ENCODE measurements around the gene VWF. TPM values are rescaled to one million over a fixed set of nuclear protein-coding genes. Genes with fewer than 3 reads are reported as not detected.
A peak's percentile ranks its signal among the peaks of the same experiment; 100 is the strongest.

VWF gene
- total RNA-seq, 1 donor: 0.72 TPM

DNA sequence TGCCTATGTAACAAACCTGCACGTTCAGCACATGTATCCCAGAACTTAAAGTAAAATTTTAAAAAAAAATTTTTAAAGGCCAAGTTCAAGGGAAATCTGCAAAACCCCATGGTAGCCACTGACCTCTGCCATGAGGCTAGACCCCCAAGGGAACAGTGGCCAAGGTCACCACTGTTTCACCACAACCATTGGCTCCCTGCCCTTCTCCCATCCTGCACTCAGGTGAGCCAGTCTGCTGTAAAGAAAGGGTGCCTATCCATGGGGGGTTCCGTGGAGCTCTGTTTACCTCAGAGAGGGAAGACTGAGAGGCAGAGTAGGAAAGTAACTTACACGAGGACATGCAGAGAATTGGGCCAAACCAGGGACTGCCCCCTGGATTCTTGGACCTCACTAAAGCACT is 38.6 kb downstream of the VWF start:
- peaks cover 24% of the 10 kb centered on the region for H3K4me1 ChIP-seq (ENCODE audit: insufficient read depth, low read length)
- peak; percentile 29 for DNase-seq (ENCODE audit: insufficient read length, low spot score, missing footprints)
- no peak overlapping the region for H3K4me2 ChIP-seq (ENCODE audit: insufficient read depth, low read length)
- no peak overlapping the region for H2AFZ ChIP-seq (ENCODE audit: low read length)
- no peaks in the 10 kb centered on the region for H3K36me3 ChIP-seq (ENCODE audit: insufficient read depth, low read length)
- H3K9me3 ChIP-seq (ENCODE audit: low read depth, low read length): no peaks in the 10 kb centered on the region
- no peak overlapping the region for H3K4me3 ChIP-seq (ENCODE audit: insufficient read depth, low read length)
- H3K27ac ChIP-seq (ENCODE audit: low read depth, low read length): no peak overlapping the region
- H3K27me3 ChIP-seq (ENCODE audit: insufficient read depth, low read length): no peaks in the 10 kb centered on the region
- H3K79me2 ChIP-seq (ENCODE audit: insufficient read depth, low read length): no peaks in the 10 kb centered on the region
- TF ChIP-seq, protein P1, sequence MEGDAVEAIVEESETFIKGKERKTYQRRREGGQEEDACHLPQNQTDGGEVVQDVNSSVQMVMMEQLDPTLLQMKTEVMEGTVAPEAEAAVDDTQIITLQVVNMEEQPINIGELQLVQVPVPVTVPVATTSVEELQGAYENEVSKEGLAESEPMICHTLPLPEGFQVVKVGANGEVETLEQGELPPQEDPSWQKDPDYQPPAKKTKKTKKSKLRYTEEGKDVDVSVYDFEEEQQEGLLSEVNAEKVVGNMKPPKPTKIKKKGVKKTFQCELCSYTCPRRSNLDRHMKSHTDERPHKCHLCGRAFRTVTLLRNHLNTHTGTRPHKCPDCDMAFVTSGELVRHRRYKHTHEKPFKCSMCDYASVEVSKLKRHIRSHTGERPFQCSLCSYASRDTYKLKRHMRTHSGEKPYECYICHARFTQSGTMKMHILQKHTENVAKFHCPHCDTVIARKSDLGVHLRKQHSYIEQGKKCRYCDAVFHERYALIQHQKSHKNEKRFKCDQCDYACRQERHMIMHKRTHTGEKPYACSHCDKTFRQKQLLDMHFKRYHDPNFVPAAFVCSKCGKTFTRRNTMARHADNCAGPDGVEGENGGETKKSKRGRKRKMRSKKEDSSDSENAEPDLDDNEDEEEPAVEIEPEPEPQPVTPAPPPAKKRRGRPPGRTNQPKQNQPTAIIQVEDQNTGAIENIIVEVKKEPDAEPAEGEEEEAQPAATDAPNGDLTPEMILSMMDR (IDR thresholded peaks at IDR 0.05; ENCODE audit: extremely low read depth, low read depth, low read length): no peak
- H4K20me1 ChIP-seq (ENCODE audit: insufficient read depth, low read length): no peaks in the 10 kb centered on the region

DNA sequence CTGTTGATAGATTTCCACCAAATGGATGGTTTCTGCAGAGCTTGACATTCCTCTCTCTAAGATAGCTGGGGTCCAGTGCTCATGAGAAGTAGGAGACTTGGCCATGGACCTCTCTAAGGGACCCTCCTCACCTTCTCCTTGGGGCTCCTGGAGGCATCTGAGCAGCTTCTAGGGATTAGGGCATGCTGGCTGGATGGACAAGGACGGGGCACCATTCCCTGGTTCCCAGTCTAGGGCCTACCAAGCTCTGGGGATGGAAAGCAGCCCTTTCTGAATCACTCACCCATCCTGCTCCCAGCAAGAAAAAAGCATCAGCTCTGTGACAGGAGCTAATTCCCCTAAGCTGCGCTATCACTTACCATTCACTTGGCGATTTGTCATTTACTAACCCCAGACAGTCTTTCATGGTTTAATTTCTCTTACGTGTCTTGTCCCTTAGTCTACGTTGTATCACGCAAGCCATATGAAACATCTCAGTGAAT is 39.5 kb downstream of the VWF start:
- H2AFZ ChIP-seq (ENCODE audit: low read length): no peak overlapping the region
- H3K79me2 ChIP-seq (ENCODE audit: insufficient read depth, low read length): no peaks in the 10 kb centered on the region
- H4K20me1 ChIP-seq (ENCODE audit: insufficient read depth, low read length): no peaks in the 10 kb centered on the region
- no peak overlapping the region for H3K4me3 ChIP-seq (ENCODE audit: insufficient read depth, low read length)
- peaks cover 24% of the 10 kb centered on the region for H3K4me1 ChIP-seq (ENCODE audit: insufficient read depth, low read length)
- H3K27ac ChIP-seq (ENCODE audit: low read depth, low read length): no peak overlapping the region
- no peaks in the 10 kb centered on the region for H3K36me3 ChIP-seq (ENCODE audit: insufficient read depth, low read length)
- H3K27me3 ChIP-seq (ENCODE audit: insufficient read depth, low read length): no peaks in the 10 kb centered on the region
- H3K9me3 ChIP-seq (ENCODE audit: low read depth, low read length): no peaks in the 10 kb centered on the region
- H3K4me2 ChIP-seq (ENCODE audit: insufficient read depth, low read length): no peak overlapping the region
- TF ChIP-seq, protein P1 (IDR thresholded peaks at IDR 0.05; ENCODE audit: extremely low read depth, low read depth, low read length): no peak
- peak; percentile 82 for DNase-seq (ENCODE audit: insufficient read length, low spot score, missing footprints)

DNA sequence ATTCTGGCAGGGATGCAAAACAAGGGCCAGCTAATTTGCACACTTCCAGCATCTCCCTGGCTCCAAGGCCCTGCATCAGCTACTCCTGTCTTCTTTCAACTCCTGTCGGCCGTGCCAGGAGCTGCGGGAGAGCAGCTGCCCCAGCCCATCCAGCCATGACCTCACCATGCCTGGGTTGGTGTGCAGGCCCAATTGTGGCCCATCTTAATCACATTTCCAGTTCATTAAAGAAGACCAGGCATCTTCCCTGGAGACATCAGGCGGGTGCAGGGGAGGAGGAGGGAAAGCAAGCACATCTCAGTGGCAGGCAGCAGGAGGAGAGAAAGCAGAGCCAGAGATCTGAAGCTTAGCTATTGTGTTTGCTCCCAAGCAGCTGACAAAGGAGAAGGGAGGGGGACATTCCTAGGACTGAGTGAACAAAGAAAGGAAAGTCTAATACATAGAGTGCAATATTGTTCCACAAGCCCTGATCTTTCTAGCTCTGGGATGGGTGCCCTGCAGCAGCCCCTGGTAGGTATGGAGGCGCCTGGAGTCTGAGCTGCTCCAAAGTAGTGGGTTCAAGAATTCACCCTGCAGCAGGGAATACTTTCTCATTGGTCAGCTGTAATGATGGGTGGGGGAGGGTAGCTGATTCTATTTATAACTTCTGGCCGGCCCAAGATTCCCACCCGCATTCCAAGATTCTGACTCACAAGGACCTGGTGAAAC is 40.1 kb downstream of the VWF start:
- no peaks in the 10 kb centered on the region for H3K9me3 ChIP-seq (ENCODE audit: low read depth, low read length)
- H4K20me1 ChIP-seq (ENCODE audit: insufficient read depth, low read length): no peaks in the 10 kb centered on the region
- no peaks in the 10 kb centered on the region for H3K79me2 ChIP-seq (ENCODE audit: insufficient read depth, low read length)
- H3K4me1 ChIP-seq (ENCODE audit: insufficient read depth, low read length): peaks cover 21% of the 10 kb centered on the region
- H3K4me3 ChIP-seq (ENCODE audit: insufficient read depth, low read length): no peak overlapping the region
- no peak overlapping the region for H3K4me2 ChIP-seq (ENCODE audit: insufficient read depth, low read length)
- no peaks in the 10 kb centered on the region for H3K27me3 ChIP-seq (ENCODE audit: insufficient read depth, low read length)
- TF ChIP-seq, protein P1 (IDR thresholded peaks at IDR 0.05; ENCODE audit: extremely low read depth, low read depth, low read length): no peak
- peak; percentile 76 for DNase-seq (ENCODE audit: insufficient read length, low spot score, missing footprints)
- no peak overlapping the region for H3K27ac ChIP-seq (ENCODE audit: low read depth, low read length)
- H2AFZ ChIP-seq (ENCODE audit: low read length): no peak overlapping the region
- no peaks in the 10 kb centered on the region for H3K36me3 ChIP-seq (ENCODE audit: insufficient read depth, low read length)

DNA sequence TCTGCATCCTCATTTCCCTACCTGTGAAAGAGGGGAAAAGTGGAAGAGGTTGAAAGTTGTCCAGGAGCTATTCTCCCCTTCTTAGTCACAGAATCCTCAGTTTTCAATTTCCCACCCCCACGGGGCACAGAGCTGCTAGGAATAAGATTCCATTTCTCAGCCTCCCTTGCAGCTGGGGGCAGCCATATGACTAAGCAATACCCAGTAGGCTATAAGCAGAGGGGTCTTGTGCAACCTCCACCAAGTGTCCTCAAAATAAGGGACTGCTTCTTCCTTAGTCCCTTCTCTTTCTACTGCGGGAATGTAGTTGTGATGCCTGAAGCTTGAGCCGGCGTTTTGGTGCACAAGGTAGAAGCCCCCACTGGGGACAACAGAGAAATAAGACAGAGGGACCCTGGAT is 40.9 kb downstream of the VWF start:
- TF ChIP-seq, protein P1 (IDR thresholded peaks at IDR 0.05; ENCODE audit: extremely low read depth, low read depth, low read length): no peak
- Histone ChIP-seq H2AFZ (ENCODE audit: low read length) (no peak overlapping the region), H3K4me2 (ENCODE audit: insufficient read depth, low read length) (no peak overlapping the region), H3K79me2 (ENCODE audit: insufficient read depth, low read length) (no peaks in the 10 kb centered on the region), H3K36me3 (ENCODE audit: insufficient read depth, low read length) (no peaks in the 10 kb centered on the region), H3K4me1 (ENCODE audit: insufficient read depth, low read length) (peaks cover 14% of the 10 kb centered on the region), H3K27me3 (ENCODE audit: insufficient read depth, low read length) (no peaks in the 10 kb centered on the region), H4K20me1 (ENCODE audit: insufficient read depth, low read length) (no peaks in the 10 kb centered on the region), H3K9me3 (ENCODE audit: low read depth, low read length) (no peaks in the 10 kb centered on the region), H3K4me3 (ENCODE audit: insufficient read depth, low read length) (no peak overlapping the region), H3K27ac (ENCODE audit: low read depth, low read length) (no peak overlapping the region)
- peak; percentile 37 for DNase-seq (ENCODE audit: insufficient read length, low spot score, missing footprints)

Data from osteoblast (primary cell).